CD14-positive monocyte (primary cell): ENCODE results near the gene UBL3. TPM values are rescaled to one million over a fixed set of nuclear protein-coding genes. Genes with fewer than 3 reads are reported as not detected.
A peak's percentile ranks its signal among the peaks of the same experiment; 100 is the strongest.

ENCODE experiments used
- DNase-seq, 3 donors: peaks; one replicate each; pipeline ENCODE4 v3.0.0-alpha.2; 2011 to 2022
- H2AFZ ChIP-seq: 2 replicates; pipeline ENCODE4 v1.6.0; 2012; ENCODE audit warnings: mild to moderate bottlenecking, low read depth, low read length, inconsistent platforms; ENCODE audit not compliant: insufficient read depth, poor library complexity, severe bottlenecking
- H3K27ac ChIP-seq, 2 donors: 1 replicate in 1 of 2; 2 replicates in 1 of 2; pipeline ENCODE4 v1.5.1; 2012 to 2013; ENCODE audit warnings: low read length in 2 of 2, control low read depth in 1 of 2, inconsistent platforms in 1 of 2, low read depth in 1 of 2, mild to moderate bottlenecking in 1 of 2
- H3K27me3 ChIP-seq, 2 donors: one replicate each; pipeline versions ENCODE4 v1.6.0 to v1.6.1; 2011 to 2013; ENCODE audit warnings: low read length in 2 of 2; ENCODE audit not compliant: control insufficient read depth in 2 of 2, insufficient read depth in 2 of 2
- H3K36me3 ChIP-seq, 2 donors: replicated peaks in 1 of 2; 1 replicate in 1 of 2; 2 replicates in 1 of 2; pipeline versions ENCODE4 v1.5.1 to v1.6.1; 2012 to 2013; ENCODE audit warnings: low read length in 2 of 2, control low read depth in 1 of 2, inconsistent platforms in 1 of 2, mild to moderate bottlenecking in 1 of 2; ENCODE audit not compliant: insufficient read depth in 2 of 2, control insufficient read depth in 1 of 2
- H3K4me1 ChIP-seq, 2 donors: 1 replicate in 1 of 2; 2 replicates in 1 of 2; pipeline versions ENCODE4 v1.5.1 to v1.6.1; 2012 to 2013; ENCODE audit warnings: low read length in 2 of 2, control low read depth in 1 of 2, inconsistent platforms in 1 of 2, mild to moderate bottlenecking in 1 of 2, moderate library complexity in 1 of 2; ENCODE audit not compliant: insufficient read depth in 2 of 2, control insufficient read depth in 1 of 2
- H3K4me2 ChIP-seq: replicated peaks from 2 replicates; pipeline ENCODE3; 2012; ENCODE audit warnings: low read length, moderate library complexity, mild to moderate bottlenecking; ENCODE audit not compliant: poor library complexity, severe bottlenecking; ENCODE audit errors: extremely low read depth
- H3K4me3 ChIP-seq, 3 experiments: fragments of 200-600 bp in 1 of 3; sonication (generic) in 1 of 3; replicated peaks in 1 of 3; 1 replicate in 2 of 3; 2 replicates in 1 of 3; pipeline ENCODE4 v1.5.1; 2011 to 2013; ENCODE audit warnings: low read length in 3 of 3, mild to moderate bottlenecking in 3 of 3, control low read depth in 2 of 3, low read depth in 2 of 3, inconsistent platforms in 1 of 3, moderate library complexity in 1 of 3
- H3K79me2 ChIP-seq: 2 replicates; pipeline ENCODE4 v1.6.0; 2012; ENCODE audit warnings: mild to moderate bottlenecking, control low read depth, inconsistent platforms, low read length, moderate library complexity; ENCODE audit not compliant: insufficient read depth
- H3K9ac ChIP-seq: 2 replicates; pipeline ENCODE4 v1.6.0; 2017; ENCODE audit warnings: low read length, mild to moderate bottlenecking; ENCODE audit not compliant: insufficient read depth, poor library complexity, severe bottlenecking
- H3K9me3 ChIP-seq, 2 donors: replicated peaks in 1 of 2; 1 replicate in 1 of 2; 2 replicates in 1 of 2; pipeline versions ENCODE4 v1.5.1 to v1.6.1; 2012 to 2013; ENCODE audit warnings: low read length in 2 of 2, control low read depth in 1 of 2; ENCODE audit not compliant: control insufficient read depth in 1 of 2, insufficient read depth in 1 of 2
- H4K20me1 ChIP-seq: 2 replicates; pipeline ENCODE4 v1.6.0; 2012; ENCODE audit warnings: mild to moderate bottlenecking, low read length, control low read depth, moderate library complexity; ENCODE audit not compliant: insufficient read depth
- H3K27ac Mint-ChIP-seq, 7 donors: one replicate each; pipeline ENCODE4 v1.8.0; 2020; ENCODE audit warnings: mild to moderate bottlenecking in 7 of 7, mixed read lengths in 7 of 7, moderate library complexity in 6 of 7, inconsistent platforms in 2 of 7
- H3K27me3 Mint-ChIP-seq, 3 donors: one replicate each; pipeline ENCODE4 v1.8.0; 2021 to 2022; ENCODE audit warnings: low read depth in 3 of 3, mild to moderate bottlenecking in 3 of 3, mixed read lengths in 3 of 3, moderate library complexity in 3 of 3, inconsistent platforms in 1 of 3
- H3K36me3 Mint-ChIP-seq, 2 donors: one replicate each; pipeline ENCODE4 v1.8.0; 2020; ENCODE audit warnings: mixed read lengths in 2 of 2, inconsistent platforms in 1 of 2, mild to moderate bottlenecking in 1 of 2
- H3K4me1 Mint-ChIP-seq: one replicate; pipeline ENCODE4 v1.8.0; 2020; ENCODE audit warnings: mild to moderate bottlenecking, mixed read lengths
- H3K4me3 Mint-ChIP-seq, 2 donors: one replicate each; pipeline ENCODE4 v1.8.0; 2020; ENCODE audit warnings: mild to moderate bottlenecking in 2 of 2, mixed read lengths in 2 of 2, moderate library complexity in 1 of 2
- H3K9me3 Mint-ChIP-seq, 7 donors: one replicate each; pipeline ENCODE4 v1.8.0; 2020 to 2022; ENCODE audit warnings: mixed read lengths in 7 of 7, mild to moderate bottlenecking in 6 of 7, moderate library complexity in 6 of 7, inconsistent platforms in 2 of 7
- WGBS: methylation state at CpG from one replicate; pipeline ENCODE4 v1.1.5; 2013; ENCODE audit warnings: missing lambda C conversion rate; ENCODE audit not compliant: insufficient coverage; 5-methylcytosine and 5-hydroxymethylcytosine counted together
- intact Hi-C, 2 donors: fragments of 100-400 bp; cut with micrococcal nuclease; formaldehyde crosslinking; loops; one replicate each; pipeline versions ENCODE4 v1.15.0 to v1.15.1; 2023
- polyA plus RNA-seq, 3 donors: library from polyadenylated mRNA; depleted of rRNA in 1 of 3; unstranded in 2 of 3; stranded (reverse) in 1 of 3; fragments of 300-500 nt in 2 of 3; fragments of >200 nt in 1 of 3; fragmentation: Illumina TruSeq in 2 of 3; gene quantifications; 1 replicate in 2 of 3; 2 replicates in 1 of 3; pipeline ENCODE4 v1.2.3, GENCODE V29; 2012 to 2021
- TF ChIP-seq, protein P1 (sequence below): fragments of 200-600 bp; IDR thresholded peaks from one replicate; pipeline ENCODE4 v1.8.0; 2022; ENCODE audit warnings: antibody characterized with exemption, mild to moderate bottlenecking

Gene UBL3
- polyA plus RNA-seq, 3 donors = 13.0 to 32.3 (median 28.2) TPM

GRCh38 chr13:29889111-29889510, 38.7 kb upstream of the UBL3 start:
- Mint-ChIP-seq H3K36me3 (no peaks in the 10 kb centered on the region), H3K27me3 (peaks cover 0 to 4% (median 2%) of the 10 kb centered on the region in 3 donors), H3K9me3 (no peaks in the 10 kb centered on the region), H3K27ac (no peak overlapping the region), H3K4me3 (no peak overlapping the region), H3K4me1 (peaks cover 4% of the 10 kb centered on the region)
- Histone ChIP-seq H3K36me3 (no peaks in the 10 kb centered on the region), H4K20me1 (no peaks in the 10 kb centered on the region), H3K9ac (no peak overlapping the region), H3K4me2 (no peak overlapping the region), H3K27me3 (no peaks in the 10 kb centered on the region), H2AFZ (no peak overlapping the region), H3K79me2 (no peaks in the 10 kb centered on the region), H3K9me3 (no peaks in the 10 kb centered on the region), H3K27ac (no peak overlapping the region), H3K4me3 (no peak overlapping the region), H3K4me1 (no peaks in the 10 kb centered on the region)
- WGBS = no CpG with 5 or more reads among the region's 3 CpGs
- intact Hi-C loops = no loop called here
- DNase-seq = no peak
- TF ChIP-seq, protein P1, sequence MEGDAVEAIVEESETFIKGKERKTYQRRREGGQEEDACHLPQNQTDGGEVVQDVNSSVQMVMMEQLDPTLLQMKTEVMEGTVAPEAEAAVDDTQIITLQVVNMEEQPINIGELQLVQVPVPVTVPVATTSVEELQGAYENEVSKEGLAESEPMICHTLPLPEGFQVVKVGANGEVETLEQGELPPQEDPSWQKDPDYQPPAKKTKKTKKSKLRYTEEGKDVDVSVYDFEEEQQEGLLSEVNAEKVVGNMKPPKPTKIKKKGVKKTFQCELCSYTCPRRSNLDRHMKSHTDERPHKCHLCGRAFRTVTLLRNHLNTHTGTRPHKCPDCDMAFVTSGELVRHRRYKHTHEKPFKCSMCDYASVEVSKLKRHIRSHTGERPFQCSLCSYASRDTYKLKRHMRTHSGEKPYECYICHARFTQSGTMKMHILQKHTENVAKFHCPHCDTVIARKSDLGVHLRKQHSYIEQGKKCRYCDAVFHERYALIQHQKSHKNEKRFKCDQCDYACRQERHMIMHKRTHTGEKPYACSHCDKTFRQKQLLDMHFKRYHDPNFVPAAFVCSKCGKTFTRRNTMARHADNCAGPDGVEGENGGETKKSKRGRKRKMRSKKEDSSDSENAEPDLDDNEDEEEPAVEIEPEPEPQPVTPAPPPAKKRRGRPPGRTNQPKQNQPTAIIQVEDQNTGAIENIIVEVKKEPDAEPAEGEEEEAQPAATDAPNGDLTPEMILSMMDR = no peak

- H3K27me3 ChIP-seq = no peaks in the 10 kb centered on the region
- no peak overlapping the region for H3K4me3 ChIP-seq
- TF ChIP-seq, protein P1 = no peak
- Mint-ChIP-seq H3K36me3 (no peaks in the 10 kb centered on the region), H3K4me3 (no peak overlapping the region), H3K4me1 (peaks cover 4% of the 10 kb centered on the region), H3K27me3 (peaks cover 0 to 4% (median 2%) of the 10 kb centered on the region in 3 donors), H3K9me3 (no peaks in the 10 kb centered on the region), H3K27ac (peak overlapping the region in 1 of 7 donors; percentile 25)
- H4K20me1 ChIP-seq = no peaks in the 10 kb centered on the region
- 83% methylated on average over 2 of the region's 4 CpGs for WGBS
- H3K4me1 ChIP-seq = no peaks in the 10 kb centered on the region
- no peak for DNase-seq
- no peak overlapping the region for H3K4me2 ChIP-seq
- no peaks in the 10 kb centered on the region for H3K79me2 ChIP-seq
- no peaks in the 10 kb centered on the region for H3K36me3 ChIP-seq
- no peaks in the 10 kb centered on the region for H3K9me3 ChIP-seq
- H3K27ac ChIP-seq = no peak overlapping the region
- intact Hi-C loops = no loop called here
- no peak overlapping the region for H3K9ac ChIP-seq
- H2AFZ ChIP-seq = no peak overlapping the region
These were observed 37.9 kb upstream of the UBL3 start for GRCh38 chr13:29888306-29888705.
